Heart left ventricle (tissue), 16 donors: Measurements from ENCODE around the gene KRT5. TPM values are rescaled to one million over a fixed set of nuclear protein-coding genes. Genes with fewer than 3 reads are reported as not detected.
"Not testable (repeated sequence)": the region's sequence is repeated elsewhere in the genome, so short reads cannot be mapped to it uniquely, and the experiment has no call there.

Experiments
- ATAC-seq, 4 donors: fragments of 200-7000 bp; cut with Tn5 transposase; one replicate each; pipeline ENCODE4 v1.9.1; 2020 to 2022; ENCODE audit warnings: moderate library complexity in 4 of 4, mild to moderate bottlenecking in 3 of 4, moderate number of reproducible peaks in 1 of 4
- DNase-seq, 5 donors: peaks; one replicate each; pipeline ENCODE4 v3.0.0-alpha.2; 2020
- H3K27ac ChIP-seq, 12 donors: fragments of 200-600 bp; sonication (generic) in 4 of 12; one replicate each; pipeline versions ENCODE4 v1.5.0 to v1.8.0; 2016 to 2022; ENCODE audit warnings: mild to moderate bottlenecking in 2 of 12
- H3K27me3 ChIP-seq, 9 donors: fragments of 200-600 bp; sonication (generic) in 2 of 9; one replicate each; pipeline versions ENCODE4 v1.5.1 to v1.8.0; 2016 to 2022; ENCODE audit warnings: mild to moderate bottlenecking in 3 of 9
- H3K36me3 ChIP-seq, 9 donors: fragments of 200-600 bp; sonication (generic) in 2 of 9; one replicate each; pipeline versions ENCODE4 v1.5.0 to v1.8.0; 2018 to 2022; ENCODE audit warnings: mild to moderate bottlenecking in 2 of 9
- H3K4me1 ChIP-seq, 12 donors: fragments of 200-600 bp; sonication (generic) in 4 of 12; one replicate each; pipeline versions ENCODE4 v1.5.0 to v1.8.0; 2016 to 2022; ENCODE audit warnings: mild to moderate bottlenecking in 3 of 12
- H3K4me3 ChIP-seq, 12 donors: fragments of 200-600 bp; sonication (generic) in 4 of 12; one replicate each; pipeline versions ENCODE4 v1.5.0 to v1.8.0; 2017 to 2022; ENCODE audit warnings: mild to moderate bottlenecking in 9 of 12, moderate library complexity in 4 of 12
- H3K9me3 ChIP-seq, 12 donors: fragments of 200-600 bp; sonication (generic) in 4 of 12; one replicate each; pipeline versions ENCODE4 v1.5.0 to v1.8.0; 2016 to 2022; ENCODE audit warnings: mild to moderate bottlenecking in 1 of 12
- CTCF ChIP-seq, 12 donors: fragments of 200-600 bp; sonication (generic) in 4 of 12; IDR thresholded peaks; one replicate each; pipeline versions ENCODE4 v1.5.0 to v1.8.0; 2018 to 2022; ENCODE audit warnings: antibody characterized with exemption in 12 of 12, mild to moderate bottlenecking in 5 of 12
- POLR2A ChIP-seq, 2 donors: fragments of 450-650 bp; IDR thresholded peaks; one replicate each; pipeline ENCODE4 v1.6.1; 2017; ENCODE audit warnings: antibody characterized with exemption in 2 of 2, mild to moderate bottlenecking in 2 of 2, moderate library complexity in 2 of 2
- WGBS, 4 donors: extraction: QIAGEN DNeasy Blood & Tissue Kit in 2 of 4; methylation state at CpG; one replicate each; pipeline versions ENCODE4 v1.1.5 to v1.1.7; 2013 to 2018; 5-methylcytosine and 5-hydroxymethylcytosine counted together
- intact Hi-C, 10 donors: fragments of 100-400 bp; cut with DNase I; formaldehyde crosslinking; loops; one replicate each; pipeline versions ENCODE4 v1.11.1 to v1.14.2; 2022
- polyA plus RNA-seq, 2 donors: library from polyadenylated mRNA; stranded (reverse); fragments of 200-250 nt; gene quantifications; one replicate each; pipeline ENCODE4 v1.2.3, GENCODE V29; 2013
- total RNA-seq, 9 donors: library from RNA; depleted of rRNA in 2 of 9; stranded (reverse); fragments of >200 nt in 2 of 9; fragmentation: NEBNext Ultra II Directional in 3 of 9; extraction: Animal tissue kit (Norgen Biotek cat#: 25700) in 3 of 9; gene quantifications; one replicate each; pipeline versions ENCODE4 v1.1.0 to v1.2.4, GENCODE V29; 2016 to 2023
- donor health status: ischemic (EF 13 %, LVEDD 7.1; RV severe dilation, severe dysfunction).
- donor health status: healthy with polysubstance abuse.
- donor health status: DM: no; HTN: yes; CAD: no.
- donor health status: DM: no; HTN: no; CAD: no.
- donor health status: ischemic (EF 25% LVEDD 6.9; RV normal size, moderate dysfunction).
- donor health status: ischemic (EF 25% LVEDD 5.7; RV mildly dilated, moderate dysfunction).
- donor health status: healthy.
- donor health status: DM: yes; HTN: yes; CAD: no.
- donor health status: ischemic (EF 35%, LVEDD 5.7; RV mildly dilated, moderate dysfunction).
- donor health status: nonischemic (EF 11% LVEDD 7.7; RV severe dilation, severe dysfunction).
- donor health status: DM: yes; HTN: yes; CAD: no.
- donor health status: PGD.
- donor health status: ischemic (EF 29% LVEDD 5.4; RV normal size, mild dysfunction).
- donor health status: nonischemic (EF 23%, LVEDD 6.1; RV moderate dilation, normal function).

The KRT5 gene
- total and polyA plus RNA-seq, 11 donors: 0.40 to 3.4 TPM; not detected in 9

- intact Hi-C loops: loop anchor here in 1 of 10 donors (10.0 kb wide), 1 partner anchor 80 kb away; no protein-coding TSS in a partner anchor
- H3K4me3 ChIP-seq: no peak overlapping the region
- TF ChIP-seq POLR2A (IDR thresholded peaks at IDR 0.05) (no peak), CTCF (IDR thresholded peaks at IDR 0.05) (no peak)
- DNase-seq (peak in 1 of 5 donors; percentile 68), ATAC-seq (peak in 3 of 4 donors; percentile 22 to 74 (median 62))
- H3K27ac ChIP-seq: peak overlapping the region in 1 of 12 donors; percentile 66
- no peaks in the 10 kb centered on the region for H3K36me3 ChIP-seq
- peaks cover 0 to 25% (median 5%) of the 10 kb centered on the region in 12 donors for H3K4me1 ChIP-seq
- no peaks in the 10 kb centered on the region for H3K9me3 ChIP-seq
- 33 to 57% (median 48%) methylated on average over 4 of the region's 4 CpGs for WGBS, 4 donors
- H3K27me3 ChIP-seq: peaks cover 0 to 16% (median 0%) of the 10 kb centered on the region in 9 donors
Measured at GRCh38 chr12:52494518-52494917, 25.7 kb downstream of the KRT5 start.

- H3K27me3 ChIP-seq: peaks cover 0 to 16% (median 3%) of the 10 kb centered on the region in 9 donors
- intact Hi-C loops: loop anchor here in 1 of 10 donors (10.0 kb wide), 1 partner anchor 79 kb away; no protein-coding TSS in a partner anchor
- TF ChIP-seq CTCF (IDR thresholded peaks at IDR 0.05) (no peak), POLR2A (IDR thresholded peaks at IDR 0.05) (no peak)
- H3K36me3 ChIP-seq: no peaks in the 10 kb centered on the region
- H3K4me1 ChIP-seq: peaks cover 0 to 25% (median 5%) of the 10 kb centered on the region in 12 donors
- no peaks in the 10 kb centered on the region for H3K9me3 ChIP-seq
- no peak for DNase-seq
- H3K4me3 ChIP-seq: no peak overlapping the region
- no peak for ATAC-seq
- 87 to 90% (median 88%) methylated on average over 1 of the region's 1 CpG for WGBS, 4 donors
- H3K27ac ChIP-seq: no peak overlapping the region
Measured at GRCh38 chr12:52494100-52494499, 26.1 kb downstream of the KRT5 start.

GRCh38 chr12:52493172-52493571 lies 27.0 kb downstream of the KRT5 start, which contains the start of gene KRT6A:
Gene KRT6A, minus strand, starts transcription at chr12:52493257. Its CDS starts 69 bp downstream, at chr12:52493188.
- Histone ChIP-seq H3K36me3 (no peaks in the 10 kb centered on the region), H3K27me3 (peaks cover 0 to 16% (median 3%) of the 10 kb centered on the region in 9 donors), H3K27ac (no peak within 1 kb of the TSS), H3K9me3 (no peaks in the 10 kb centered on the region), H3K4me3 (no peak within 1 kb of the TSS), H3K4me1 (peaks cover 0 to 25% (median 5%) of the 10 kb centered on the region in 12 donors)
- intact Hi-C loops: loop anchor here in 1 of 10 donors (10.0 kb wide), 1 partner anchor 78 kb away; no protein-coding TSS in a partner anchor
- DNase-seq (no peak), ATAC-seq (no peak)
- WGBS, 4 donors: 86 to 93% (median 89%) methylated on average over 2 of the region's 2 CpGs
- TF ChIP-seq POLR2A (IDR thresholded peaks at IDR 0.05): no peak
- TF ChIP-seq CTCF (IDR thresholded peaks at IDR 0.05): no peak

- peaks cover 0 to 25% (median 5%) of the 10 kb centered on the region in 12 donors for H3K4me1 ChIP-seq
- H3K36me3 ChIP-seq, ATAC-seq, H3K4me3 ChIP-seq, DNase-seq, H3K27ac ChIP-seq, H3K9me3 ChIP-seq: not testable (repeated sequence)
- H3K27me3 ChIP-seq: peaks cover 0 to 16% (median 0%) of the 10 kb centered on the region in 9 donors
- WGBS, 4 donors: 92 to 94% (median 93%) methylated on average over 5 to 6 of the region's 6 CpGs
- intact Hi-C loops: loop anchor here in 1 of 10 donors (10.0 kb wide), 1 partner anchor 78 kb away; no protein-coding TSS in a partner anchor
Measured at GRCh38 chr12:52492405-52492804, 27.8 kb downstream of the KRT5 start.

GRCh38 chr12:52491495-52491894 lies 28.7 kb downstream of the KRT5 start:
- H3K4me3 ChIP-seq, H3K27ac ChIP-seq, H3K9me3 ChIP-seq, H3K36me3 ChIP-seq, ATAC-seq, DNase-seq: not testable (repeated sequence)
- Histone ChIP-seq H3K27me3 (peaks cover 0 to 16% (median 3%) of the 10 kb centered on the region in 9 donors), H3K4me1 (peaks cover 0 to 24% (median 5%) of the 10 kb centered on the region in 12 donors)
- 76 to 86% (median 84%) methylated on average over 8 of the region's 8 CpGs for WGBS, 4 donors
- intact Hi-C loops: loop anchor here in 1 of 10 donors (10.0 kb wide), 1 partner anchor 77 kb away; no protein-coding TSS in a partner anchor
